ENCODE results near the gene TEX261. TPM values are rescaled to one million over a fixed set of nuclear protein-coding genes. Genes with fewer than 3 reads are reported as not detected.
A peak's percentile ranks its signal among the peaks of the same experiment; 100 is the strongest.

Gene TEX261
- total and polyA plus RNA-seq, 2 donors = 11.9 to 14.8 TPM

DNA sequence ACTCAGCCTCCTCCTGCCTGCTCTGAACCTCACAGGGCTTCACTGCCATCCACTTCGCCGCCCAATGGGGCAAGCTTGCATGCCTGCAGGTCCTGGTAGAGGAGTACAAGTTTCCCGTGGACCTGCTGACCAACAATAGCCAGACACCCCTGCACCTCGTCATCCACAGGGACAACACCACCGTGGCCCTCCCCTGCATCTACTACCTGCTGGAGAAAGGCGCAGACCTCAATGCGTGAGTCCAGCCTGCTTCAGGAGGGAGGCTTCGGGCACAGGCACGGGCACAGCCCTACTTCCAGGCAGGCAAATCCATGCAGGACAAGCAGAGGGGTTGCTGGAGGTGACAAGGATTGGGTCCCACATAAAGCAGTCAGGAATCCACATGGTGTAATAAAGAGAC, 15.0 kb downstream of the TEX261 start:
- WGBS = 98% methylated on average over 9 of the region's 9 CpGs
- Histone ChIP-seq H3K36me3 (ENCODE audit: control insufficient read depth in 2 of 2, insufficient read depth in 2 of 2, low read length in 1 of 2) (no peaks in the 10 kb centered on the region), H3K4me3 (ENCODE audit: low read length in 2 of 2) (no peak overlapping the region), H3K27me3 (ENCODE audit: control insufficient read depth in 2 of 2, insufficient read depth in 1 of 2, low read length in 1 of 2) (peaks cover 0 to 38% of the 10 kb centered on the region in 2 donors), H3K27ac (ENCODE audit: low read depth in 1 of 2, low read length in 1 of 2) (no peak overlapping the region), H3K9me3 (ENCODE audit: control insufficient read depth in 2 of 2, insufficient read depth in 1 of 2, low read length in 1 of 2) (no peaks in the 10 kb centered on the region), H3K4me1 (ENCODE audit: control insufficient read depth in 2 of 2, insufficient read depth in 2 of 2, low read length in 2 of 2) (peaks cover 4 to 13% of the 10 kb centered on the region in 2 donors)
- no peak for DNase-seq (ENCODE audit: low read depth in 6 of 9, low spot score in 9 of 9)

DNA sequence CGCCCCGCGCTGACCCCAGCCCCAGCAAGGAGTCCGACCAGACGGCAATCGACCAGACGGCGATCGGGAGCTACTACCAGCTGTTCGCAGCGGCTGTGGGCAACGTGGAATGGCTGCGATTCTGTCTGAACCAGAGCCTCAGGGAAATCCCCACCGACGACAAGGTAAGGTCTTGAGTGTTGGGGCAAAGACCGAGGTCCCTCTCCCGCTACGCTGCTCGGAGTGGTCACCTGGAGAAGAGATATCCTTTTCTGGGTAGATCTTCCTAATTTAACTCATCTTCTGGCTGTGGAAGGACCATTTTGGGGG, 15.5 kb downstream of the TEX261 start:
- no peaks in the 10 kb centered on the region for H3K9me3 ChIP-seq (ENCODE audit: control insufficient read depth in 2 of 2, insufficient read depth in 1 of 2, low read length in 1 of 2)
- no peak overlapping the region for H3K4me3 ChIP-seq (ENCODE audit: low read length in 2 of 2)
- WGBS = 51% methylated on average over 19 of the region's 19 CpGs
- no peak overlapping the region for H3K27ac ChIP-seq (ENCODE audit: low read depth in 1 of 2, low read length in 1 of 2)
- H3K36me3 ChIP-seq (ENCODE audit: control insufficient read depth in 2 of 2, insufficient read depth in 2 of 2, low read length in 1 of 2) = no peaks in the 10 kb centered on the region
- DNase-seq (ENCODE audit: low read depth in 6 of 9, low spot score in 9 of 9) = no peak
- H3K4me1 ChIP-seq (ENCODE audit: control insufficient read depth in 2 of 2, insufficient read depth in 2 of 2, low read length in 2 of 2) = peaks cover 4 to 11% of the 10 kb centered on the region in 2 donors
- peaks cover 0 to 39% of the 10 kb centered on the region in 2 donors for H3K27me3 ChIP-seq (ENCODE audit: control insufficient read depth in 2 of 2, insufficient read depth in 1 of 2, low read length in 1 of 2)

DNA sequence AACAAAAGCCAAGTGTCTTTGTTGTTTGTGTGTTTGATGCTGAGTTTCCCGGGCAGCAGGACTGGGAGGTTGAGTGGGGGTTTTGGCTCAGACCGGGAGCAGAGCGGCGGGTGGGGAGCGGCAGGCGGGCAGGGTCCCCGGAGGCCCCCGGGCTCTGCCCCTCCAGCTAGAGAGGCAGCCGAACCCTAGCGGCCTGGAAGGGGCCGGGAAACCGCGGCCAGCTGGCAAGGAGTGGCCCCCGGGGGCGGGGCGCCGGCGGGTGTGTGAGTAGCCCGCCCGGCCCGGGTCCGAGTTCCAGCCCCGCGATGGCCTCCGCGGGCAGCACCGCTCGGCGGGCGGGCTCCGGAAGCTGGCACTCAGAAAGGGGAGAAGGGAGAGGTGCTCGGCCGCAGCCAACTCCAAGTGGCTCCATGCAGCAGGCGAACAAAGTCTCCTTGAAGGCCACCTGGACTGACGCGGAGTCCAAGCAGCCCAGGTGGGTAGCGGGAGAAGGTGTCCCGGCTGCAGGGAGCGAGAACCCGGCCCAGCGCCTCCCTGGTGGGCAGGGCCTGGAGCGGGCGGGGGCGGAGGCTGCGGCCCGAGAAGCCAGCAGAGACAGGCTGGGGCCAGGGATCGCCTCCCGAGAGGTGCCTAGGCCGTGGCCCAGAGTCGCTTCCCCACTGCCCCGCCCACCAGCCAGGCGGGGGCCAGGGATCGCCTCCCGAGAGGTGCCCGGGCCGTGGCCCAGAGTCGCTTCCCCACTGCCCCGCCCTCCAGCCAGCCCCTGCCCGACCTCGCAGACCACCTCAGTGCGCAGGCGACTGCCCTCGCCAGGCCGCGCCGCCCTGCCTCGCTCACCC, 16.1 kb downstream of the TEX261 start, which contains the start of gene ANKRD53:
Gene ANKRD53, plus strand, starts transcription at position 290 of the 839 bp plus-strand sequence. Its CDS starts 16 bp downstream, at position 306.
- DNase-seq (ENCODE audit: low read depth in 6 of 9, low spot score in 9 of 9) = no peak
- peaks cover 0 to 39% of the 10 kb centered on the region in 2 donors for H3K27me3 ChIP-seq (ENCODE audit: control insufficient read depth in 2 of 2, insufficient read depth in 1 of 2, low read length in 1 of 2)
- H3K27ac ChIP-seq (ENCODE audit: low read depth in 1 of 2, low read length in 1 of 2) = no peak within 1 kb of the TSS
- WGBS = 9% methylated on average over 67 of the region's 67 CpGs
- peak within 1 kb of the TSS; percentile 13 to 34 for H3K4me3 ChIP-seq (ENCODE audit: low read length in 2 of 2)
- H3K4me1 ChIP-seq (ENCODE audit: control insufficient read depth in 2 of 2, insufficient read depth in 2 of 2, low read length in 2 of 2) = peaks cover 4 to 11% of the 10 kb centered on the region in 2 donors
- no peaks in the 10 kb centered on the region for H3K36me3 ChIP-seq (ENCODE audit: control insufficient read depth in 2 of 2, insufficient read depth in 2 of 2, low read length in 1 of 2)
- no peaks in the 10 kb centered on the region for H3K9me3 ChIP-seq (ENCODE audit: control insufficient read depth in 2 of 2, insufficient read depth in 1 of 2, low read length in 1 of 2)

DNA sequence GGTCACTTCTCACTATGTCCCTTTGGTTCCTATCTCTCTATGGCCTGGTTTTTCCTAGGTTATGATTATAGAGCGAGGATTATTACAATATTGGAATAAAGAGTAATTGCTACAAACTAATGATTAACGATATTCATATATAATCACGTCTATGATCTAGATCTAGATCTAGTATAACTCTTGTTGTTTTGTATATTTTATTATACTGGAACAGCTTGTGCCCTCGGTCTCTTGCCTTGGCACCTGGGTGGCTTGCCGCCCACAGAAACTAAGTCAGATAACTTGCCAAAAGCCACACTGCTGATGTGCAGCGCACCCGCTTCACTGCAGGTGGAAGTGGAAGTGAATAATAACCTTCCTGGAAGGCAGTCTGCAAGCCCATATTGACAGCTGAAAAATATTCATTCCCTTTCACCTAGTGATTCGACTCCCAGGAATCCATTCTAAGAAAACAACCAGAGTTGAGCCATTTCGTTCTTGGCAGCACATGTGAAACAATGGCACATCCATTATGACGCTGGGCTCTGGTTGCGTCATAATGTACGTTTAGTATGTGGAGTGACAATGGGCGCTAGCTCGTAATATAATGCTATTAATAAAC, 17.0 kb downstream of the TEX261 start:
- WGBS = 31% methylated on average over 14 of the region's 14 CpGs
- H3K27ac ChIP-seq (ENCODE audit: low read depth in 1 of 2, low read length in 1 of 2) = no peak overlapping the region
- H3K9me3 ChIP-seq (ENCODE audit: control insufficient read depth in 2 of 2, insufficient read depth in 1 of 2, low read length in 1 of 2) = no peaks in the 10 kb centered on the region
- H3K4me1 ChIP-seq (ENCODE audit: control insufficient read depth in 2 of 2, insufficient read depth in 2 of 2, low read length in 2 of 2) = peaks cover 4 to 11% of the 10 kb centered on the region in 2 donors
- H3K27me3 ChIP-seq (ENCODE audit: control insufficient read depth in 2 of 2, insufficient read depth in 1 of 2, low read length in 1 of 2) = peaks cover 0 to 39% of the 10 kb centered on the region in 2 donors
- no peaks in the 10 kb centered on the region for H3K36me3 ChIP-seq (ENCODE audit: control insufficient read depth in 2 of 2, insufficient read depth in 2 of 2, low read length in 1 of 2)
- H3K4me3 ChIP-seq (ENCODE audit: low read length in 2 of 2) = no peak overlapping the region
- peak in 1 of 9 donors; percentile 18 for DNase-seq (ENCODE audit: low read depth in 6 of 9, low spot score in 9 of 9)

DNA sequence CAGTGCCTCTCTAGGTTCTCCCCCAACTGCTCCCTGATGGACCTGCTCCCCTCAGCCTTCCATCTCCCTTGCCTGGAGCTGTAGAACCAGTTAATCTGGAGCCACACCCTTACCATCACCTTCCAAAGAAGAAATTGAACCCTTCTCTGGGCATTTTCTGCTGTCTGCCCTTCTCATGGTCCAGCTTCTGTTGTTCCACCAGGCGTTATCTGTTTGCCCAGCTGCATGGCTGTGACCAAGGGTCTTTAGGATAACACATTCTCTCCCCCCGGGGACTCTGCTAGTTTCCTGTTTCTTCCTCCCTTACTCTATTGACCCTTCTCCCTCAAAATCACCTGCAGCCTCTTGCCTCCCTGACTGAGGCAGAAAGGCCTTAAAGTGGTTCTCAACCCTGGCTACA, 19.4 kb downstream of the TEX261 start:
- no peak overlapping the region for H3K27ac ChIP-seq (ENCODE audit: low read depth in 1 of 2, low read length in 1 of 2)
- no peak for DNase-seq (ENCODE audit: low read depth in 6 of 9, low spot score in 9 of 9)
- H3K4me1 ChIP-seq (ENCODE audit: control insufficient read depth in 2 of 2, insufficient read depth in 2 of 2, low read length in 2 of 2) = peaks cover 4 to 11% of the 10 kb centered on the region in 2 donors
- H3K4me3 ChIP-seq (ENCODE audit: low read length in 2 of 2) = no peak overlapping the region
- H3K27me3 ChIP-seq (ENCODE audit: control insufficient read depth in 2 of 2, insufficient read depth in 1 of 2, low read length in 1 of 2) = peaks cover 0 to 43% of the 10 kb centered on the region in 2 donors
- WGBS = 92% methylated on average over 2 of the region's 2 CpGs
- H3K9me3 ChIP-seq (ENCODE audit: control insufficient read depth in 2 of 2, insufficient read depth in 1 of 2, low read length in 1 of 2) = no peaks in the 10 kb centered on the region
- H3K36me3 ChIP-seq (ENCODE audit: control insufficient read depth in 2 of 2, insufficient read depth in 2 of 2, low read length in 1 of 2) = no peaks in the 10 kb centered on the region

DNA sequence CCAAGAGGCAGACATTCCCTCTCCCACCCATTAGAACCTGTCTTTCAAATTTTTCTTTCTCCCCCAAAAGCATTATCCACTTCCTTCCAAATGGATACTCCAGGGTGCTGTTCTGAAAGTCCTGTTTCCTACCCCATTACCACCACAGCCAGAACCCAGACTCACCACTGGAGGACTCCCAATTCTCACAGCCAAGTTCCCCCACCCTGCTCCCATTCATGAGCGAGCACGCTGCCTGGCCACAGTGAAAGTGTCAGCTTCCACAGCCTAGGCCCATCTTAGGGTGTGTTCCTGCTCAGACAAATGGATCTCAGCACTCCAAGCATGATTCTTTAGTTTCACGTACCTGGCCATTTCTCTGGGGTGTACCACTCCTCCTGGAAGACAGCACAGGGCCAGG, 20.1 kb downstream of the TEX261 start:
- H3K27ac ChIP-seq (ENCODE audit: low read depth in 1 of 2, low read length in 1 of 2) = no peak overlapping the region
- WGBS = 96% methylated on average over 3 of the region's 3 CpGs
- H3K4me3 ChIP-seq (ENCODE audit: low read length in 2 of 2) = no peak overlapping the region
- DNase-seq (ENCODE audit: low read depth in 6 of 9, low spot score in 9 of 9) = no peak
- H3K9me3 ChIP-seq (ENCODE audit: control insufficient read depth in 2 of 2, insufficient read depth in 1 of 2, low read length in 1 of 2) = no peaks in the 10 kb centered on the region
- no peaks in the 10 kb centered on the region for H3K36me3 ChIP-seq (ENCODE audit: control insufficient read depth in 2 of 2, insufficient read depth in 2 of 2, low read length in 1 of 2)
- H3K27me3 ChIP-seq (ENCODE audit: control insufficient read depth in 2 of 2, insufficient read depth in 1 of 2, low read length in 1 of 2) = peaks cover 0 to 41% of the 10 kb centered on the region in 2 donors
- peaks cover 4 to 11% of the 10 kb centered on the region in 2 donors for H3K4me1 ChIP-seq (ENCODE audit: control insufficient read depth in 2 of 2, insufficient read depth in 2 of 2, low read length in 2 of 2)

DNA sequence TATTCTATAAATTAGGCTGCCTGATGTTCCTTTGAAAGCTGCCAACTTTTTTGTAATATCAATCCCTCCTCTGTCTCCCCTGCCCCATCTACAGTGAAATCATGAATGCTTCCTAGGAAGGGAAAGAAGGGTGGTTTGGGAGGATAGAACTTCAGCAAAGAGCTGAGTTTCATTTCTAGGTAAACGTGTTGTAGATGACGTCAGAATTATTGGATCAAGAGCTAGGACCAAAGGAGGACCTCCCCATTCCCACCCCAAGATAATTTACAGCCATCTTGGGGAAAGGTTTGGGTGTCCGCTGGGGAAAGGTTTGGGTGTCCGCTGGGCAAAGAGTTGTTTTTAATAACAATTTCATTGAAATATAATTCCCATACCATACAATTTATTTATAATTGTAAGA, 27.5 kb downstream of the TEX261 start:
- no peaks in the 10 kb centered on the region for H3K36me3 ChIP-seq (ENCODE audit: control insufficient read depth in 2 of 2, insufficient read depth in 2 of 2, low read length in 1 of 2)
- peaks cover 5 to 53% of the 10 kb centered on the region in 2 donors for H3K27me3 ChIP-seq (ENCODE audit: control insufficient read depth in 2 of 2, insufficient read depth in 1 of 2, low read length in 1 of 2)
- no peak for DNase-seq (ENCODE audit: low read depth in 6 of 9, low spot score in 9 of 9)
- H3K27ac ChIP-seq (ENCODE audit: low read depth in 1 of 2, low read length in 1 of 2) = no peak overlapping the region
- no peak overlapping the region for H3K4me3 ChIP-seq (ENCODE audit: low read length in 2 of 2)
- peaks cover 0 to 4% of the 10 kb centered on the region in 2 donors for H3K9me3 ChIP-seq (ENCODE audit: control insufficient read depth in 2 of 2, insufficient read depth in 1 of 2, low read length in 1 of 2)
- WGBS = 76% methylated on average over 4 of the region's 4 CpGs
- H3K4me1 ChIP-seq (ENCODE audit: control insufficient read depth in 2 of 2, insufficient read depth in 2 of 2, low read length in 2 of 2) = peaks cover 7% of the 10 kb centered on the region in 2 donors

DNA sequence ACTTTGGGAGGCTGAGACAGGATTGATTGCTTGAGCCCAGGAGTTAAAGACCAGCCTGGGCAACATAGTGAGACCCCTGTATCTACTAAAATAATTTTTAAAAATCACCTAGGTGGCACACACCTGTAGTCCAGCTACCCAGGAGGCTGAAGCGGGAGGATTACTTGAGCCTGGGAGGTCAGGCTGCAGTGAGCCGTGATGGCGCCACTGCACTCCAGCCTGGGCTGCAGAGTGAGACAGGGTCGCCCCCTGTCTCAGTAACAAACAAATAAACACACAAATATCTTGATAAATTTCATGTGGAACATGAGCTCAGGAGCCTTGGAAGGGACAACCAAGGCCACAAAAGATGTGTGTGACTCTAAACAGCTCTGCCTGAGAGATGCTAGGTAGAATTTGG, 28.0 kb downstream of the TEX261 start:
- H3K27me3 ChIP-seq (ENCODE audit: control insufficient read depth in 2 of 2, insufficient read depth in 1 of 2, low read length in 1 of 2) = peaks cover 5 to 55% of the 10 kb centered on the region in 2 donors
- no peak overlapping the region for H3K27ac ChIP-seq (ENCODE audit: low read depth in 1 of 2, low read length in 1 of 2)
- H3K36me3 ChIP-seq (ENCODE audit: control insufficient read depth in 2 of 2, insufficient read depth in 2 of 2, low read length in 1 of 2) = no peaks in the 10 kb centered on the region
- no peak overlapping the region for H3K4me3 ChIP-seq (ENCODE audit: low read length in 2 of 2)
- DNase-seq (ENCODE audit: low read depth in 6 of 9, low spot score in 9 of 9) = no peak
- 76% methylated on average over 4 of the region's 4 CpGs for WGBS
- H3K9me3 ChIP-seq (ENCODE audit: control insufficient read depth in 2 of 2, insufficient read depth in 1 of 2, low read length in 1 of 2) = peaks cover 0 to 4% of the 10 kb centered on the region in 2 donors
- peaks cover 7% of the 10 kb centered on the region in 2 donors for H3K4me1 ChIP-seq (ENCODE audit: control insufficient read depth in 2 of 2, insufficient read depth in 2 of 2, low read length in 2 of 2)

DNA sequence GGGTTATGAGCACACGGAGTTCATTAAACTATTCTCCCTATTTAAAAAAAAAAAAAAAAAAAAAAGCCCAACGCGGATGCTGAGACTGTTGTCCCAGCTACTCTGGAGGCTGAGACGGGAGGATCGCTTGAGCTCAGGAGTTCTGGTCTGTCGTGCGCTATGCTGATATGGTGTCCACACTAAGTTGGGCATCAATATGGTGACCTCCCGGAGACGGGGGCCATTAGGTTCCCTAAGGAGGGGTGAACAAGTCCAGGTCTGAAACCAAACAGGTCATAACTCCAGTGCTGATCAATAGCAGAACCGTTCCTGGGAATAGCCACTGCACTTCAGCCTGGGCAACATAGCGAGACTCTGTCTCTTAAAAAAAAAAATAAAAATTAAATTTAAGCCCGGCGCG, 29.2 kb downstream of the TEX261 start:
- WGBS = 75% methylated on average over 14 of the region's 14 CpGs
- peaks cover 5 to 58% of the 10 kb centered on the region in 2 donors for H3K27me3 ChIP-seq (ENCODE audit: control insufficient read depth in 2 of 2, insufficient read depth in 1 of 2, low read length in 1 of 2)
- DNase-seq (ENCODE audit: low read depth in 6 of 9, low spot score in 9 of 9) = no peak
- no peaks in the 10 kb centered on the region for H3K36me3 ChIP-seq (ENCODE audit: control insufficient read depth in 2 of 2, insufficient read depth in 2 of 2, low read length in 1 of 2)
- H3K4me1 ChIP-seq (ENCODE audit: control insufficient read depth in 2 of 2, insufficient read depth in 2 of 2, low read length in 2 of 2) = peaks cover 7% of the 10 kb centered on the region in 2 donors
- peaks cover 0 to 4% of the 10 kb centered on the region in 2 donors for H3K9me3 ChIP-seq (ENCODE audit: control insufficient read depth in 2 of 2, insufficient read depth in 1 of 2, low read length in 1 of 2)
- H3K4me3 ChIP-seq (ENCODE audit: low read length in 2 of 2) = no peak overlapping the region
- no peak overlapping the region for H3K27ac ChIP-seq (ENCODE audit: low read depth in 1 of 2, low read length in 1 of 2)

Measured in thymus (tissue), 11 donors.